HepG2 (cell line): ENCODE results near the gene GNA12. TPM values are rescaled to one million over a fixed set of nuclear protein-coding genes. Genes with fewer than 3 reads are reported as not detected.

ENCODE experiments used
- AHDC1 ChIP-seq: sonication (generic); formaldehyde crosslinking; IDR thresholded peaks from 2 replicates; pipeline ENCODE4 v1.5.1; 2020; ENCODE audit warnings: mild to moderate bottlenecking, missing genetic modification reagents, borderline replicate concordance
- CAMTA2 ChIP-seq: sonication (generic); formaldehyde crosslinking; IDR thresholded peaks from 2 replicates; pipeline ENCODE4 v1.4.0; 2020; ENCODE audit warnings: mild to moderate bottlenecking, missing genetic modification reagents, borderline replicate concordance
- CC2D1A ChIP-seq: sonication (generic); formaldehyde crosslinking; IDR thresholded peaks from 2 replicates; pipeline ENCODE4 v1.8.1; 2023; ENCODE audit warnings: mild to moderate bottlenecking, missing genetic modification reagents
- FOXP4 ChIP-seq: sonication (generic); formaldehyde crosslinking; IDR thresholded peaks from 2 replicates; pipeline ENCODE4 v1.4.0; 2020; ENCODE audit warnings: missing genetic modification reagents
- HNF4A ChIP-seq: sonication (generic); formaldehyde crosslinking; IDR thresholded peaks from 2 replicates; pipeline ENCODE4 v1.4.0; 2020; ENCODE audit warnings: missing genetic modification reagents
- HNF4G ChIP-seq, 2 experiments: sonication (generic) in 1 of 2; formaldehyde crosslinking in 1 of 2; IDR thresholded peaks; 2 replicates each; pipeline versions ENCODE4 v1.4.0 to v1.6.1; 2011 to 2020; ENCODE audit warnings: borderline replicate concordance in 2 of 2, low read depth in 2 of 2, mild to moderate bottlenecking in 2 of 2, low read length in 1 of 2, missing genetic modification reagents in 1 of 2, moderate library complexity in 1 of 2
- HNRNPH1 ChIP-seq: fragments of 200-400 bp; formaldehyde crosslinking; optimal IDR thresholded peaks from 2 replicates; pipeline ENCODE3; 2017; ENCODE audit warnings: mild to moderate bottlenecking, low read depth, low read length
- HOMEZ ChIP-seq: IDR thresholded peaks from 2 replicates; pipeline ENCODE4 v1.6.1; 2016; ENCODE audit warnings: low read depth
- MAX ChIP-seq: IDR thresholded peaks from 2 replicates; pipeline ENCODE4 v1.6.1; 2012; ENCODE audit warnings: inconsistent platforms
- NFRKB ChIP-seq: fragments of 450-650 bp; IDR thresholded peaks from 2 replicates; pipeline ENCODE4 v1.6.1; 2017
- PRDM4 ChIP-seq: sonication (generic); formaldehyde crosslinking; IDR thresholded peaks from 2 replicates; pipeline ENCODE4 v1.9.0; 2021; ENCODE audit warnings: missing genetic modification reagents, borderline replicate concordance
- SAFB2 ChIP-seq: sonication (generic); formaldehyde crosslinking; IDR thresholded peaks from 2 replicates; pipeline ENCODE4 v1.5.1; 2020; ENCODE audit warnings: missing genetic modification reagents, low read depth, mild to moderate bottlenecking, borderline replicate concordance
- ZBTB21 ChIP-seq: sonication (generic); formaldehyde crosslinking; IDR thresholded peaks from 2 replicates; pipeline ENCODE4 v1.4.0; 2020; ENCODE audit warnings: missing genetic modification reagents
- ZFX ChIP-seq: sonication (generic); formaldehyde crosslinking; IDR thresholded peaks from 2 replicates; pipeline ENCODE4 v1.4.0; 2020; ENCODE audit warnings: mild to moderate bottlenecking, low read depth, missing genetic modification reagents, moderate library complexity
- ZNF101 ChIP-seq: sonication (generic); formaldehyde crosslinking; IDR thresholded peaks from 2 replicates; pipeline ENCODE4 v1.4.0; 2020; ENCODE audit warnings: mild to moderate bottlenecking, low read depth, missing genetic modification reagents, borderline replicate concordance
- ZNF850 ChIP-seq: sonication (generic); formaldehyde crosslinking; conservative IDR thresholded peaks from 2 replicates; pipeline ENCODE4 v1.9.0; 2021; ENCODE audit warnings: mild to moderate bottlenecking, missing genetic modification reagents
- ZNF891 ChIP-seq: sonication (generic); formaldehyde crosslinking; IDR thresholded peaks from 2 replicates; pipeline ENCODE4 v1.5.0; 2020; ENCODE audit warnings: mild to moderate bottlenecking, missing genetic modification reagents
- polyA plus RNA-seq, 8 experiments: library from polyadenylated mRNA; depleted of rRNA in 3 of 8; stranded (reverse) in 7 of 8; unstranded in 1 of 8; fragments of >200 nt; fragmentation: Illumina TruSeq in 4 of 8; extraction: Trizol in 4 of 8; gene quantifications; 2 replicates each; pipeline versions ENCODE4 v1.2.1 to v1.2.3, GENCODE V29; 2011 to 2016; ENCODE audit warnings: low read depth in 4 of 8, missing spikeins in 1 of 8, mixed read lengths in 1 of 8; ENCODE audit not compliant: insufficient read depth in 1 of 8
- total RNA-seq, 5 experiments: library from RNA; depleted of rRNA; stranded (reverse); fragments of >200 nt; fragmentation: Illumina TruSeq; extraction: Trizol; gene quantifications; 2 replicates each; pipeline ENCODE4 v1.2.3, GENCODE V29; 2016; ENCODE audit warnings: low read depth in 1 of 5

The GNA12 gene
- total and polyA plus RNA-seq, 2 of the 13 experiments (the other 11 are each of a cell fraction or from before 2014, with no cell fraction given), result 16.2 to 50.9 TPM

GRCh38 chr7:2810682-2811415 lies 33.3 kb downstream of the GNA12 start (continued):
- TF ChIP-seq AHDC1 (CRISPR knock-in tag), result no peak
- TF ChIP-seq HNF4G (IDR thresholded peaks at IDR 0.05; ENCODE audit: borderline replicate concordance, low read depth, low read length), result 0 out of 2 replicates have a peak, but pooled peaks have one; percentile 3
- TF ChIP-seq HNF4G (CRISPR knock-in tag; IDR thresholded peaks at IDR 0.05; ENCODE audit: borderline replicate concordance, low read depth), result no peak
- TF ChIP-seq CC2D1A, result no peak
- no peak for TF ChIP-seq MAX
- TF ChIP-seq PRDM4 (CRISPR knock-in tag), result no peak
- TF ChIP-seq FOXP4, result no peak
- peak; percentile 40; the same call in 1 of the 2 replicates for TF ChIP-seq HNF4A (CRISPR knock-in tag)
- no peak for TF ChIP-seq NFRKB
- no peak for TF ChIP-seq HOMEZ (CRISPR knock-in tag)
- no peak for TF ChIP-seq ZBTB21 (CRISPR knock-in tag)
- no peak for TF ChIP-seq HNRNPH1
- no peak for TF ChIP-seq ZFX (CRISPR knock-in tag)
- no peak for TF ChIP-seq ZNF891 (CRISPR knock-in tag)
- TF ChIP-seq ZNF101 (CRISPR knock-in tag), result no peak
- TF ChIP-seq ZNF850 (CRISPR knock-in tag), result no peak
- TF ChIP-seq SAFB2 (CRISPR knock-in tag), result no peak
- no peak for TF ChIP-seq CAMTA2 (CRISPR knock-in tag)
